ENCODE results near the gene MAP2K3.
"Not testable (repeated sequence)": the region's sequence is repeated elsewhere in the genome, so short reads cannot be mapped to it uniquely, and the experiment has no call there.

The MAP2K3 gene

DNA sequence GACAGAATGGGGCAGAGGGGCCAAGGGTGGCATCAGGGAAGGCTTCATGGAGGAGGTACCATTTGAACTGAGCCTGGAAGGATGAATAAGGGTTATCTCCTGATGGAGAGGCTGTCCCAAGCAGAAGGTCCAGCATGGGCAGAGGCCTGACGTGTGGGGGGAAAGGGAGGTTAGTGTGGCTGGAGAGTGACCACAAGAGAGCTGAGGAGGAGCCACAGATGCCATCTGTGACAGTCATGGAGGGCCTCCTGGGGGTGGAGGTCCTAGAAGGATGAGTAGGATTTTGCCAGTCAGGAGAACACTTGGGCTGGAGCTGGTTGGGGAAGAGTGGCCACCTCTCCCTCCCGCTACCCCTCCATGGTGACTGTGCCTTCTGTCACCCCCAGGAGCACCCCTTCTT is 29.2 kb downstream of the MAP2K3 start:
- not testable (repeated sequence) for DNase-seq

DNA sequence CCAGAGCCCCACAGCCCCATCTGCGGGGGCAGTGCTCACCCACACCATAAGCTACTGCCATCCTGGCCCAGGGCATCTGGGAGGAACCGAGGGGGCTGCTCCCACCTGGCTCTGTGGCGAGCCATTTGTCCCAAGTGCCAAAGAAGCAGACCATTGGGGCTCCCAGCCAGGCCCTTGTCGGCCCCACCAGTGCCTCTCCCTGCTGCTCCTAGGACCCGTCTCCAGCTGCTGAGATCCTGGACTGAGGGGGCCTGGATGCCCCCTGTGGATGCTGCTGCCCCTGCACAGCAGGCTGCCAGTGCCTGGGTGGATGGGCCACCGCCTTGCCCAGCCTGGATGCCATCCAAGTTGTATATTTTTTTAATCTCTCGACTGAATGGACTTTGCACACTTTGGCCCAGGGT is 29.8 kb downstream of the MAP2K3 start:
- DNase-seq = not testable (repeated sequence)

DNA sequence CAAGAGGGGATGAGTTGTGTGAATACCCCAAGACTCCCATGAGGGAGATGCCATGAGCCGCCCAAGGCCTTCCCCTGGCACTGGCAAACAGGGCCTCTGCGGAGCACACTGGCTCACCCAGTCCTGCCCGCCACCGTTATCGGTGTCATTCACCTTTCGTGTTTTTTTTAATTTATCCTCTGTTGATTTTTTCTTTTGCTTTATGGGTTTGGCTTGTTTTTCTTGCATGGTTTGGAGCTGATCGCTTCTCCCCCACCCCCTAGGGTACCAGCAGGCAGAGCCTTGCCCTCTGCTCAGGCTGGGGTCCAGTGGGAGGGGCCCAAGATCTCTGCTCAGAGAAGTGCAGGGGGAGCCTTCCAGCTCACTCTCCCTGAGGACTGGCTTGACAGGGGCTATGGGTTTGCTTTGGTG is 30.2 kb downstream of the MAP2K3 start:
- not testable (repeated sequence) for DNase-seq

DNA sequence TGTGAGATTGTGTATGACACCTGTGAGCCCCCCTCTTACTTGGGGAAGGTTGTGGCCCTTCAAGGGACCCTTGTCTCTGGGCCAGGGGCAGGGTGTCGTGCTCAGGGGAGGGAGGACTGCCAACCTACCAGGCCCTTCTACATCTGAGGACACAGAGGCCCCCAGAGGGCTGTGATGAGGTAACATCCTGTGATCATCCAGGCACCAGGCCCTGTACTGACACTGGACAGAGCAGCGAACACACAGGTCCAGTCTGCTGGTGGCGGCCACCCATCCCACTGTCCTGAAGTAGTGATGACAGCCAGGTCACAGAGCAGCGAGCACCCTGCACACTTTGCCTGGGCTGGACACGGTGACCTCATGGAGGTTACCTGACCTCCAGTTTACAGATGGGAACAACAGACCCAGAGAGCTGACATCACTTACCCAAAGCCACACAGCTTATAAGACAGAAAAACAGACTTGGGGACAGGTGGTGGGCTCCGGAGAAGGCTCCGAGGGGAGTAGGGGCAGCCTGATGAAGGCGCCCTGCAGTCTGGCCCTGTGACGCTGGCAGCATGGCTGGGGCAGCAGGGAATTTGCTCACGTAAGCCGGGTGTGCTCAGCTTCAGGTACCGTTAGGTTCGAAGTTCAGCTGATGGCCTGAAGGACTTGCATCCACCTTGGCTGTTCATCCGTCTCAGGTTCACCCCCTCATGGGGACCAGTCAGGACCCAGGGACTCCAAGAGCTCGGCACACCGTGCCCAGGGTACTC is 30.9 kb downstream of the MAP2K3 start:
- not testable (repeated sequence) for DNase-seq

DNA sequence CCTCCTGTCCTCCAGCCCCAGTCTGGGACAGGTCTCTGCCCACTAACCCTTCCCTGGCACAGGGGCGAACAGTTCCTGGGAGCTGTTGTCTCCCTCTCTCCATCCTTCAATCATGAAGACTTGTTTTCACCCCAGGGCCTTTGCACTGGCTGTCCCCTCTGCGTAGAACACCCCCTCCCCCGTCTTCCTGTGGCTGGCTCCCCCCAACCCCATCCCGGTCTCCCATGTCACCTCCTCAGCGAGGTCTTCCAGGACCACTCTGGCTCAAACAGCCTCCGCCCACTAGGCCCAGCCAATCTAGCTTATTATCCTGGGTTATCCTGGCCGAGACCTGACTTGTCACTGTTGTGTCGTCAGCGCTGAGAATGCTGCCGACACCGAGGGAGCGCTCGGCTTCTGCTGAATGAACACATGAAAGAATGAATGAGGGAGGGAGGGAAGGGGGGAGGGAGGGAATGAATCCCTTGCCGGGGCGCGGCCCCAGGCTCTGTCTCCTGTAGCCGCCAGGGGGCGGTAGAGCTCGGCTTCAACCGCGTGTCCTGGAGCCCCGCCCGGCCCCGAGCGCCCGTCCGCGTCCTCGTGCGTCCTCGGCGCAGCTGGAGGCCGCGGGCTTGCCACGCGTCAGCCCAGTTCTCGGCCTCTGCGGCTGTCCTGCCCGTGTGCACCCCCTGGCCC is 31.8 kb downstream of the MAP2K3 start:
- not testable (repeated sequence) for DNase-seq

DNA sequence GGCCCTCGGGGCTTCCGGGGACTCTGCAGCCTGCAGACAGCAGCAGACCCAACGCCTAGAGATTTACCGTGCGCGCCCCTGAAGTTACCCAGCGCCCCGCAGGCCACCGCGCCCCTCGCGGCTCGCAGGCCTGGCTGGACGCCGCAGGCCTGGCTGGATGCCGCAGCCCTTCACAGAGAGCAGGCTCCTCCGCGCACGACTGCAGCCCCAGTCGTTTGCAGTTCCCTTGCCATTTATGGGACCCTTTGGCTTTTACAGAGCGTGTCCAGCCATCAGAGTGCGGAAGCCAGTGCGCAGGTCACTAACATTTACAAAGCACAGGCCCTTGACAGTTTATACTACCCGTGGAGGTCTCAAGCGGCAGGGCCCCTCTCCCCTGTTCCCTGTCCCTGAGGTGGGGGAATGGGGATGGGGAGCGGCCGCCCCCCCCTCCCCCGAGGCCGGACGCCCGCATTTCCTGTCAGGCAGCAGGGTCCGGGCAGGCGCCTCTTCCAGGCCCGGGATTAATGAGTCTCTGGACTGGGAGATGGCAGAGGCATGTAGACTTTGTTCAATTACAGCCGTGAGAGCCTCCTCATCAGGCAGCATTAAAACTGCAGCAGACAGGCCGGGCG is 32.5 kb downstream of the MAP2K3 start:
- not testable (repeated sequence) for DNase-seq

DNA sequence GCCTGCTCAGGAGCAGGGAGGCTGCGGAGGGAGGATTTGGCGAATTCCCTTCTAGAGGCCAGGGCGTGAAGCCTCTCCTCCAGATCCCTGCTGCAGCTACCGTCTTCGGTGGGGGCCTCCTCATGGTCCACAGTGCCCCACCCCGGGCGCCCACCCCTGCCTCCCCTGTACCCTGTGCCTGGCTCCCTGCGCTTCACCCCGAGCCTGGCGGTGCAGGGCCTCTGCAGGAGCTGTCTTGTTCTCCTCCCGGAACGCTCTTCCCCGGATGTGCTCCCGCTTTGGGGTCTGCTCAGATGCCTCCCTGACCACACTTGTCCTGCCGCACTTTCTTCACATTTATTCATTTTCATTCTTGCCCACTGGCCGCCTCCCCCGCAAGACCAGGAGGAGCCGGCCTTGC is 33.3 kb downstream of the MAP2K3 start:
- not testable (repeated sequence) for DNase-seq

DNA sequence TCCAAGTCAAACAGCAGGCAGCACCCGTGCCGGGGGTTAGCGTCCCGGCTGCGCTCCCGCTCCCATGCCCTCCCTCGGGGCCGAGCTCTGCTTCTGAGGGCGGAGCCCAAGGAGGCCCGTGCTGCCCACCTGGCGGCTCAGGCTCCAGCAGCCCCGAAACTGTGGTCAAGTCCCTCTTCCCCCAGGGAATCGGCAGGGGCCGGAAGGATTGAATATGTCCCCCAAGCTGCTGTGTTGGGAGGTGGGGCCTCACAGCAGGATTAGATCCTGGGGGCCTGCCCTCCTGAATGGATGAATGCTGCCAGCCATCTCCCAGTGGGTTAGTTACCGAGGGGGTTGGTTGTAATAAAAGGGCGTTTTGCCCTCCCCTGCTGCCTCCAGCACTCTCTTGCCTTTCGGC is 33.9 kb downstream of the MAP2K3 start:
- DNase-seq = no peak

DNA sequence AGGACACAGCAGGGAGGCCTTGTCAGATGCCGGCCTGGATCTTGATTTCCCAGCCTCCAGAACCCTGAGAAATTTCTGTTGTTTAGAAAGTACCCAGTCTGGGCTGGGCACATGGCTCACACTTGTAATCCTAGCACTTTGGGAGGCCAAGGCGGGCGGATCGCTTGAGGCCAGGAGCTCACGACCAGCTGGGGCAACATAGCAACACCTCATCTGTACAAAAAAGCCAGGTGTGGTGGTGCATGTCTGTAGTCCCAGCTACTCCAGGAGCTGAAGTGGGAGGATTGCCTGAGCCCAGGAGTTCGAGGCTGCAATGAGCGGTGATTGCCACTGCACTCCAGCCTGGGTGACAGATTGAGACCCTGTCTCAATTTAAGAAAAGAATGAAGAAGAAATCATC is 34.3 kb downstream of the MAP2K3 start:
- DNase-seq = not testable (repeated sequence)

DNA sequence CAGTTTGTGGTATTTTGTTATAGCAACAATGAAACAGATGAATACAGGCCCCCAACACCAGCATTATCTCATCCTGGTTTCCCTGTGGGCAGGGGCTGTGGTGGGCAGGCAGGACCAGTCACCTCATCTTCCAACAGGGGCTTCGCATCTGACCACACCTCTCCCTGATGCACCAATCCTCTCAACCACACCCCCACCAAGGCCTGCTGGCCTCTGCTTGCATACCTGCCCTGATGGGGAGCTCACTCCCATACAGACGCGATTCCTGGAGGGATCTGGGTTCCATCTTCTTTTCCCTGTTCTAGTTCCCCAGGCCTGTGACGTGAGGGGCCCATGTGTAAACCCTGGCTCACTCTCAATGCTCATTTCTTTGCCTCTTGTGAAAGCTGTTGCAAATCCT is 34.7 kb downstream of the MAP2K3 start:
- not testable (repeated sequence) for DNase-seq

DNA sequence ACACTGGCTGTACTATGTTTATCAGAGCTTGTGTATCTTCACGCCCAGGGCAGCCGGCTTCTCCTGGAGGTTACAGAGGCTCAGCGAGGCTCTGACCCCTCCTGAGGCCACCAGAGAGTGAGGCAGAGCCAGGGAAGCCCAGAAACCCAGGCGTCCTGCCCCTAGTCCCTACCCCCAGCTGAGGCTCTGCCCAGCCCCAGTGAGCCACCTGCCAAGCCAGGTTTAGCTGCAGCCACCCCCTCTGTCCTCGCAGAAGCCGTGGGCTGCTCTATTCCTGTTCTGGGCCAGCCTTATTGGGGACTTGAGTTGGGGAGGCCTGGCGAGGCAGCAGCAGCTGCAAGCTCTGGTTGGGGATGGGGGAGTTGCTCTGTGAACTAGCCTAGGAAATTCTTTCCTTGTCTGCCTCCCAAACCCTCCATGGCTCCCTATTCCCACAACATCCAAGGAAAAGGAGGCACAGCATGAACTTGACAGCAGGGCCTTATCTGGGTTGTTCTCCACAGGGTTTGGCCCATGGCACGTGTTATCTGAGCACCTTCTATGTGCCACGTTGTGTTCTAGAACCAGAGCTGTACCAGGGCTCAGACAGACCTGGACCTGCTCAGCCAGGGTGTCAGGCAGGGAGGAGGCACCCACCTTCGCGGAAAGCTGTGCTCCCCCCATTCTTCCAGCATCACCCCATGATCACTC is 35.3 kb downstream of the MAP2K3 start:
- not testable (repeated sequence) for DNase-seq

DNA sequence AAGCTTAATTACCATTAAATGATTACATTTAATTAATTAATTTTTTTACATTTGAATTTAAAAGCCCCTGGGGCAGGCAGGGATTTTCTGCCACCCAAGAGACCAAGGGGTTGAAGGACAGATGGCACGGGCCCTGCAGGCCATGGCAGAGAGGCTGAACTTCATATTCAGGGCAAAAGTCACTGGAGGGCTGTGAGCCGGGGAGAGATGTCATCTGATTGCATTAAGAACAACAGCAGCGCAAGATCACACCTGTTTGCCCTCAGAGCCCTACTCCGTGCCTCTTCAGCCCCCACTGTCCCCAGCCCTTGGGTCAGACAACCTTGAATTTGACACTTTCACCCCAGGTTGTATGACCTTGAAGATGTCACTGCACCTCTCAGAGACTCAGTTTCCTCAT is 35.9 kb downstream of the MAP2K3 start:
- DNase-seq = not testable (repeated sequence)

DNA sequence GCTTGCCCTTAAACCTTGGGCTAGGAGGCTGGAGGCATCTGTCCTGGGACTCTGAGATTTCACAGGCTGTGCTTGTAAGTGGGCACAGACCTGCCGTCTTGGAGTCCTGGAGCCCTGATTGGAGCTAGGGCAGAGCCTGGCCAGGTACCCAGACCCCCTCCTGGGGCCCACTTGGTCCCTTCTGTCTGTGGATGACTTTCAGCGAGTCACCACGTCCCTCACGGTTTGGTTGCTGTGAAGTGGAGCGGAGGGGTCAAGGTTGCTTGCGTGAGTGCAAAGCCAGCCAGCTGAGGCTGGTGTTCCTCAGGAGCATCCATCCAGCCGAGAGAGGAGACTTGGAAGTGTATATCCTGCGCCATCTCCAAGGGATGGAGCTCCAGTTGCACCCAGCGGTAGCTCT is 36.5 kb downstream of the MAP2K3 start:
- not testable (repeated sequence) for DNase-seq

DNA sequence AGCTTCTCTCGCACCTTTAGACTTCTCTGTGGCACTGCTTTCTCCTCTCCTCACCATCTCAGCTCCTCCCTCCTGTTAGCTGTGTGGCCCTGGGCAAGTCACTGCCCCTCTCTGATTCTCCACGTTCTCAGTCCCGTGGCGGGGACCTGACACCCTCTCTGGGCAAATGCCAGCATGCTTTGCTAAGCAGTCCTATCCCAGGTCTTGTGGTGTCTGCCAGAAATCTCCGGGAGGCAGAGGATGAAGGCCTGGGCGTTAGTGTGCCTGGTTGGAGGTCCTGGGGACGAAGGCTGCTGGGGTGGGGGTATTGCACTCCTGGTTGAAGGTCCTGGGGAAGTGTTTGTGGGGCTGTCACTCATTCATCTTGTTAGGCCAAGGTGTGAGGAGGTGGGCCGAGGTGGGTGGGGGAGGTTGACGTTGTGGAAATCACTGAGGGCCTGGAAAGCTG is 37.3 kb downstream of the MAP2K3 start:
- not testable (repeated sequence) for DNase-seq

DNA sequence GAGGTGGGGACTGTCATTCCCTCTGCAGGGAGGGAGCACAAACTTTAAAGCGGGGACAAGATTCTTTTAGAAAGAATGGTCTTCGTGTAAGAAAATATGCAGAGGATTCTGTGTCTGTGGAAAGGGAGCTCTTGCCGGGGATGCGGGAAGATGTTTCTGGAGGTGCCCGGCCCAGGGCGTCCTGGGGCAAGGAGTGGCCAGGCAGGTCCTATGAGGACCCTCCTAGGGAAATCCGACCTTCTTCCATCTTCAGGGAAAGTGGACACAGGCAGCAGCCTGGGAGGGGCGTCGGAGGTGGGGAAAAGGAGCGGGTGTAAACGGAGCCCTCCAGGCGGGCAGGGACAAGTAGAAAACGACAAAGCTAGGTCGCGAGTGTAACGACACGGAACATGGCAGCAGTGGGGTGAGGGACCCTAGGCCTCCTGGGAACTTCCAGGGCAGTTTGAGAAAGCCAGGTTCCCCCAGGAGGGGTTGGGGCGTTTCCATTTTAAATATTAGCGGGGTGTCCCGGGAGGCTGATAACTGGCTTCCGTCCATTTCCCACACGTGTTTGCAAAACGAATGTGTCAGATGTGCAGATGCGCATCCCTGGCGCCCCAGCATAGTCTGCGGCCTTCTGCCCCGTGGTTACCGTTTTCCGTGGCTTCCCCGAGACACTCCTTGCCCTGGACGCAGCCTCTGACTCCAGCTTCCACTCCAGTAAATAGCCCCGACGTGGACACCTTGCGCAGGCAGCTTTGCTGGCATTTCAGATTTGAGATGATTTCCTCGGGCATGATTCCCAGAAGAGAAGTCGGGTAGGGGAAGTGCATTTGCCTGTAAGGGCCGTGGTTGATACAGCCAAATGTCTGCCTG is 39.0 kb downstream of the MAP2K3 start:
- not testable (repeated sequence) for DNase-seq

DNA sequence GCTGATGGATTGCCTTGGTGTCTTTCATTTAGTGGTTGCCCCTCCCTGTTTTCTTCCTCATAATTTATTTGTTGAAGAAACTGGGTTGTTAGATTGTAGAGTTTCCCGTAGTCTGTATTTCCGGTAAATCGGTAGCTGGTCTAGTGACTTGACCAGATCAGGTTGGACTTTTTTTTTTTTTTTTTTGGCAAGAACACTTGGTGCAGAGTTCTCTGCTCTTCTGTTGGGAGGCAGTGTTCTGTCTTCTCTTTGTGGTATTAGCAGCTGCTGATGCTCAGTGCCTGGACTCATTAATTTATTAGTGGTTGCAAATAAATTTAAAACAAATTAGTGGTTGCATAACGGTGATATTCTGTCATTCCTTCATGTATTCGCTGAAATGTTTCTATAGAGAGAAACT is 40.2 kb downstream of the MAP2K3 start:
- not testable (repeated sequence) for DNase-seq

DNA sequence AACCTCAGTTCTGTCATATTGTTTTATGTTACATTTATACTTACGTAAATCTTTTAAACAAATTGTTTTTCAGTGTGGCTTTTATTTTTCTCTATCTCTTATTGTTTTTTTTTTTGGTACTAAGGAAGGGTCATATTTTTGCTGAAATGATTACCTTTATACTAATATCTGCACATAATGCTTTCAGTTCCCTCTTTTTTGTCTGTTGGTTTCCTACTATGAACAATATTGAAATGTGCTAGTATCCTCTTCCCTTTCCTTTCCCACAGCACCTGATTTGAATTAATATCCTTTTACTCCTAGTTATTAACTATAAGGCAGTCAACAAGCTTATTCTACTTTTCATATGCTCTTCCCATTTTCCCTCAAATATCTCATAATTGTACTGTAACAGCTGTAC is 43.4 kb downstream of the MAP2K3 start:
- DNase-seq = not testable (repeated sequence)

DNA sequence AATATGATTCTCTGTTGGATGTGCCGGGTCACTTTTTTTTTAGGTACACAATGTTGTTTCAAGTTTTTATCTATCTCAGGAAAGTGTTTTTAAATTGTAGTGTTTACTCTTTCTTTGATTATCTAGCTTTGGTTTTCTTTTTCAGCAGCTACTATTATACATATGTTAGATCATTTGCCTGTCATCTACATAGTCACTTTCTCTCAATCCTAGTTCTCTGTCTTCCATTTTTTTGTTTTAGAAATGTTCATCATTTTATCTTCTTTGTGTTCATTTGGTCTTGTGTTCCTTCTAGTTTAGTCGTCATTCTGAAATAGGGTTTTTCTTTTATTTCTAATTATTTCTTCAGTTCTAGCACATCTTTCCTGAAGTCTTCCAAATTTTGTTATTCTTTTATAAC is 44.3 kb downstream of the MAP2K3 start:
- DNase-seq = not testable (repeated sequence)

DNA sequence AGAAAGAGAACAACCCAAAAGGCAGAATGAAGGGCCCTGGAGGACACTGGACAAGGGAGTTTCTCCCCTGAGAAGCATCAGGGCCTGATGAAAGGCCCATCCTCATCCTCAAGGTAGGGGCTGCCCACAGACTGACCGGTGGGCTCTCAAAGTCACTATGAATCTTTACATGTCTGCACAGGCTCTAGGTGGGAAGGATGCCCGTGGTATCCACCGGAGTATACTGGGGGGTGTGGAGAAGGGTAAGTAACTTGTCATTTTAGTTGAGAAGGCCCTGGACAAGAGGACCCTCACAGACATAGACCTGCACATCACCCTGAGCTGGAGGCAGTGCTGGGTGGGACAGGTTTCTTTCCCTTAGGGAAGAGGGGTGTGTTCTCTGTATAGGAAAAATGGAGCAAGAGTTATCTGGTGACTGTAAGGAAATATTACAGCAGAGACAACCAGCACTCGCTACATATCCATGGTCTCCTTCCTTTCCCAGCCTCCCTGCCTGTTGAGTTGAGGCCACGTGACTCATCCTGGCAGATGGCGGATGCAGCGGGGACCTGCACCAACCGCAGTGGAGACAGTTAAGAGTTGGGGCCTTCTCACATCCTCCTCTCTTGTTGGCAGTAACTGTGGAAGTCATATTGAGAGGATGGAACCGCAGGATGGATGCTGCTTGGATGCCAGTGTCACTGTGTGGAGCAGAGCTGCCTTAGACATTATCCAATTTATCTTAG is 46.1 kb downstream of the MAP2K3 start:
- no peak for DNase-seq

DNA sequence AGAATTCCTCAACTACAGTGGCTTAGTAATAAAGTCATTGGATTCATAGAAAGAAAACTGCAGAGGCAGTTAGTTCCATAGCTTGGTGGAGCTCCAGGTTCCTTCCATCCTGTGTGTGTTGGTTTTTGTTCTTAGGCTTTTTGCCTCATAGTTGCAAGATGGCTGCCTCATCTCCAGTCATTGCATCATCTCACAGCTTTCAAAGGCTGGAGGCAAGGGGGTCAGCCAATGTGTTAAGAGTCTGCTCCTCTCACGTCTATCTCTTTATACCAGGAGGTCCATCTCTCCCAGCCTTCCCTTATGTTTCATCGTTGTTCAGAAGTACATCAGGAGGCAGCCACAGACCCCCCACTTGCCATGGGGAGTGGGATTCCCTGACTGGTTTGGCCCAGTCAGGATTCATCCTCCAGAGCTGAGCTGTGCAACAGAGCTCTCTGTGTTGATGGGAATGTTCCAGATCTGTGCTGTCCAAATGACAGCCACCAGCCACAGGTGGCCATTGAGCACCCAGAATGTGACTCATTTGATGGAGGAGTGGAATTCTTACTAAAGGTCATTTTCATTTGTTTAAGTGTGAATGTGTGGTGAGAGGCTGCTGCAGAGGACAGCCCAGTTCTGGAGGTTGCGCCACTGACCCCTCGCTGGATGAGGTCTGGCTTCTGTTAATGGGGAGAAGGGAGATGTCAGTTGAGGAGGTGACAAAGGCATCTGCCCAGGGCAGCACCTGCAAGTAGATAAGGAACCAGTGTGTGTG is 52.2 kb downstream of the MAP2K3 start:
- DNase-seq = not testable (repeated sequence)

Data from NCI-H446 (cell line).